ENCODE data around the gene LZTS2. TPM values are rescaled to one million over a fixed set of nuclear protein-coding genes. Genes with fewer than 3 reads are reported as not detected.

The LZTS2 gene
- polyA plus RNA-seq, 3 donors, result 22.4 to 105 (median 91.5) TPM

- 83 to 90% (median 85%) methylated on average over 6 of the region's 6 CpGs for WGBS, 3 donors
Observed at GRCh38 chr10:100977436-100977835, 22.2 kb upstream of the LZTS2 start.

GRCh38 chr10:100978121-100978900 is 21.3 kb upstream of the LZTS2 start:
- 87 to 92% (median 89%) methylated on average over 13 of the region's 13 CpGs for WGBS, 3 donors

More at GRCh38 chr10:100977436-100977835, 22.2 kb upstream of the LZTS2 start:
- no peak overlapping the region for H3K27ac ChIP-seq (ENCODE audit: low read depth, low read length)

GRCh38 chr10:100978901-100979195 is 20.8 kb upstream of the LZTS2 start:
- WGBS, 3 donors, result 74 to 85% (median 79%) methylated on average over 10 of the region's 10 CpGs
- no peak overlapping the region for H3K27ac ChIP-seq (ENCODE audit: low read depth, low read length)

More at GRCh38 chr10:100978121-100978900, 21.3 kb upstream of the LZTS2 start:
- no peak overlapping the region for H3K27ac ChIP-seq (ENCODE audit: low read depth, low read length)

GRCh38 chr10:100979791-100980272 is 19.8 kb upstream of the LZTS2 start:
- 89 to 93% (median 92%) methylated on average over 12 to 16 of the region's 16 CpGs for WGBS, 3 donors
- H3K27ac ChIP-seq (ENCODE audit: low read depth, low read length), result no peak overlapping the region

- WGBS, 3 donors, result 80 to 92% (median 88%) methylated on average over 2 of the region's 2 CpGs
Observed at GRCh38 chr10:100980311-100980710, 19.3 kb upstream of the LZTS2 start.

GRCh38 chr10:100980711-100981110 is 18.9 kb upstream of the LZTS2 start:
- 91 to 97% (median 95%) methylated on average over 7 of the region's 7 CpGs for WGBS, 3 donors
- H3K27ac ChIP-seq (ENCODE audit: low read depth, low read length), result no peak overlapping the region

More at GRCh38 chr10:100980311-100980710, 19.3 kb upstream of the LZTS2 start:
- H3K27ac ChIP-seq (ENCODE audit: low read depth, low read length), result no peak overlapping the region

- 81 to 86% (median 83%) methylated on average over 5 of the region's 5 CpGs for WGBS, 3 donors
- H3K27ac ChIP-seq (ENCODE audit: low read depth, low read length), result no peak overlapping the region
Observed at GRCh38 chr10:100981178-100981772, 18.3 kb upstream of the LZTS2 start.

- WGBS, 3 donors, result 86 to 91% (median 89%) methylated on average over 24 of the region's 24 CpGs
- no peak overlapping the region for H3K27ac ChIP-seq (ENCODE audit: low read depth, low read length)
Observed at GRCh38 chr10:100982916-100983830, 16.4 kb upstream of the LZTS2 start.

- 81 to 88% (median 82%) methylated on average over 10 to 13 of the region's 13 CpGs for WGBS, 3 donors
- H3K27ac ChIP-seq (ENCODE audit: low read depth, low read length), result no peak overlapping the region
Observed at GRCh38 chr10:100983868-100984671, 15.5 kb upstream of the LZTS2 start.

- WGBS, 3 donors, result 73 to 76% (median 74%) methylated on average over 2 of the region's 2 CpGs
- no peak overlapping the region for H3K27ac ChIP-seq (ENCODE audit: low read depth, low read length)
Observed at GRCh38 chr10:100984672-100985177, 14.9 kb upstream of the LZTS2 start.

GRCh38 chr10:100985336-100985735 is 14.3 kb upstream of the LZTS2 start:
- 43 to 72% (median 66%) methylated on average over 5 of the region's 5 CpGs for WGBS, 3 donors
- H3K27ac ChIP-seq (ENCODE audit: low read depth, low read length), result no peak overlapping the region

- no peak overlapping the region for H3K27ac ChIP-seq (ENCODE audit: low read depth, low read length)
- 8 to 29% (median 29%) methylated on average over 17 of the region's 17 CpGs for WGBS, 3 donors
Observed at GRCh38 chr10:100986623-100986951, 13.0 kb upstream of the LZTS2 start.

- WGBS, 3 donors, result 1% methylated on average over 75 of the region's 75 CpGs
- no peak within 1 kb of the TSS for H3K27ac ChIP-seq (ENCODE audit: low read depth, low read length)
Observed at GRCh38 chr10:100986952-100987684, 12.5 kb upstream of the LZTS2 start, which contains the start of the genes MRPL43 and TWNK. MRPL43 (minus strand) TSS chr10:100987497; CDS start chr10:100987443, 54 bp downstream. TWNK (plus strand) TSS chr10:100987543; CDS start chr10:100988211, 668 bp downstream.

GRCh38 chr10:100987685-100988049 is 11.9 kb upstream of the LZTS2 start:
- WGBS, 3 donors, result 2% methylated on average over 15 of the region's 15 CpGs
- no peak overlapping the region for H3K27ac ChIP-seq (ENCODE audit: low read depth, low read length)

- WGBS, 3 donors, result 56 to 68% (median 60%) methylated on average over 10 of the region's 10 CpGs
- no peak overlapping the region for H3K27ac ChIP-seq (ENCODE audit: low read depth, low read length)
Observed at GRCh38 chr10:100988166-100988565, 11.4 kb upstream of the LZTS2 start.

GRCh38 chr10:100989088-100989487 is 10.5 kb upstream of the LZTS2 start:
- WGBS, 3 donors, result 70 to 93% (median 86%) methylated on average over 21 of the region's 21 CpGs
- H3K27ac ChIP-seq (ENCODE audit: low read depth, low read length), result no peak overlapping the region

GRCh38 chr10:100993986-100994708 is 5.5 kb upstream of the LZTS2 start:
- WGBS, 3 donors, result 45 to 61% (median 59%) methylated on average over 10 of the region's 10 CpGs
- H3K27ac ChIP-seq (ENCODE audit: low read depth, low read length), result no peak overlapping the region
